ENCODE measurements around the gene PNPLA7.
"Not testable (repeated sequence)": the region's sequence is repeated elsewhere in the genome, so short reads cannot be mapped to it uniquely, and the experiment has no call there.

PNPLA7 gene

GRCh38 chr9:137511758-137512463 lies 38.3 kb downstream of the PNPLA7 start:
- DNase-seq = no peak

- not testable (repeated sequence) for DNase-seq
Measured at GRCh38 chr9:137511126-137511525, 39.1 kb downstream of the PNPLA7 start.

- DNase-seq = no peak
Measured at GRCh38 chr9:137509198-137509597, 41.0 kb downstream of the PNPLA7 start.

- DNase-seq = no peak
Measured at GRCh38 chr9:137506702-137507171, 43.5 kb downstream of the PNPLA7 start.

GRCh38 chr9:137506274-137506673 lies 43.9 kb downstream of the PNPLA7 start:
- no peak for DNase-seq

- no peak for DNase-seq
Measured at GRCh38 chr9:137505421-137506140, 44.6 kb downstream of the PNPLA7 start.

- no peak for DNase-seq
Measured at GRCh38 chr9:137504432-137504777, 45.8 kb downstream of the PNPLA7 start.

- no peak for DNase-seq
Measured at GRCh38 chr9:137502008-137502911, 47.9 kb downstream of the PNPLA7 start.

GRCh38 chr9:137501457-137501856 lies 48.7 kb downstream of the PNPLA7 start:
- DNase-seq = no peak

GRCh38 chr9:137500666-137501397 lies 49.4 kb downstream of the PNPLA7 start:
- no peak for DNase-seq

- DNase-seq = no peak
Measured at GRCh38 chr9:137499858-137500661, 50.1 kb downstream of the PNPLA7 start.

GRCh38 chr9:137499416-137499815 lies 50.8 kb downstream of the PNPLA7 start:
- DNase-seq = no peak

GRCh38 chr9:137498720-137499150 lies 51.5 kb downstream of the PNPLA7 start:
- no peak for DNase-seq

- DNase-seq = no peak
Measured at GRCh38 chr9:137497921-137498719, 52.1 kb downstream of the PNPLA7 start.

GRCh38 chr9:137496601-137497375 lies 53.4 kb downstream of the PNPLA7 start:
- DNase-seq = no peak

- no peak for DNase-seq
Measured at GRCh38 chr9:137494550-137495351, 55.5 kb downstream of the PNPLA7 start.

GRCh38 chr9:137494104-137494544 lies 56.1 kb downstream of the PNPLA7 start:
- no peak for DNase-seq

- DNase-seq = no peak
Measured at GRCh38 chr9:137493364-137494103, 56.7 kb downstream of the PNPLA7 start.

Measured in NCI-H1436 (cell line).